GM20431 (cell line): Measurements from ENCODE around the gene MED13L.
"Not testable (repeated sequence)": the region's sequence is repeated elsewhere in the genome, so short reads cannot be mapped to it uniquely, and the experiment has no call there.

Experiments
- in situ Hi-C: fragments of 300-500 bp; cut with MseI, MboI; formaldehyde crosslinking; loops from one replicate; pipeline ENCODE4 v1.15.0; 2020; ENCODE audit warnings: low sequenced_read_pairs; ENCODE audit not compliant: unreplicated experiment

MED13L gene

DNA sequence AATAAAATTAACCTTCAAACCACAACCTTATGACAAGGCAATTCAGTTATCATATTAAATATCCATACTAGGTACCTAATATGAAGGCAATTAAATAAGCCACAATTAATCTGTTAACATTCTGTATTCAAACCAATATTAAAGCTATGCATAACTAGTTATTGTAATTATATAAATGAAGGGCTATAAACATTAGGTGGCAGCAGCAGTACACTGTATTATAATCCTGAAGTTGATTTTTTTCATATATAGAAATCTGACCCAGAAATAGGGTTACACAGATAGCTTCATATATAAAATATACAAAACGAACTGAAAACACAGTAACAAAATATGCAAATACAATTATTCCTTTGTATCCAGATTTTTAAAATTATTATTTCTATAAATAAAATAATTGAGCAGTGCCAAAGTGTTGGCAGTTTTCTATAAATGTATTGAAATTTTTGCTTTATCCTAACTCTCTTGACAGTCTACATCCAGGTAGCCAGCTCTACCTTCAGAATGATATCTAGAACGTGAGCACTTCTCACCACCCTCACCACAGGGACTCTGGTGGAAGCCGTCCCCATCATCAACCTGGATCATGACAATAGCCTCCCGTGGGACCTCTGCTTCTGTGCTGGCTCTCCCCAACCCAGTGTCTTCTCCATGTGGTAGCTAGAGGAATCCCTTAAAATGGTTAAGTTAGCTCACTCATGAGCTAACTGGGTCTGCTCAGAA is 136.2 kb downstream of the MED13L start:
- in situ Hi-C loops, result no loop called here

DNA sequence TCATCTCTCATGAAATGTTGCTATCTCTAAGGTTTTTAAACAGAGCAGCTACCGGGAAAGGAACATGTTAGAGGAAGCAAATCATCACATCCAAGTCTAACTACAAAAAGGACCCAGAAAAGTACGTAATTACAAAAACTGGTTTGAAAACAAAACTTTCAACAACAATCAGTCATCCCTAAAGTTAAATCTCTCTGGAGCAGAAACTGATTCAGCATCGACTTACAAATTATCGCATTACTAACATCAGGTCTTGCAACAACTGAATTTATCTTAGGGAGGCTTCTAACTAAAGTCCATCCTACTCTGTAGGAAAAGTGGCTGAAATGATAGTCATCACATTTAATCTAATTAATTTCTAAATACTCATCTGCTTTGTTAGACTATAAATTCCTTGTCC is 137.0 kb downstream of the MED13L start:
- in situ Hi-C loops, result no loop called here

DNA sequence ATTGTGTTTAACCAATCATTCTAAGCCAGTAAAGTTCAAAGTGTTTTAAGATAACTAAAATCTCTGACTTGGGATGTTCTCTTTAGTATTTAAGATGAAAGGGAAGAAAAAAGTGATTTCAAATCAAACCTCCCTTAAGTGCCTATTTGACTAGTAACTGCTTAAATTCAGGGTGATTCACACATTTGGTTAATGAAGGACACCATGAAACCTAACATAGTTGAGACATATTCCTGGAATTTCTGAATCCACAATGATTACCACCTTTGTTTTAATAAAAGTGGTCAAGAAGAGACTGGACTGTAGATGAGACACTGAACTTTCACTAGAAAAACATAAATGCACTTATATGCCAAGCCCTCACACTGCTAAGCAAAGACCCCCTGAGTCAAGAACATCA is 138.7 kb downstream of the MED13L start:
- in situ Hi-C loops, result no loop called here

DNA sequence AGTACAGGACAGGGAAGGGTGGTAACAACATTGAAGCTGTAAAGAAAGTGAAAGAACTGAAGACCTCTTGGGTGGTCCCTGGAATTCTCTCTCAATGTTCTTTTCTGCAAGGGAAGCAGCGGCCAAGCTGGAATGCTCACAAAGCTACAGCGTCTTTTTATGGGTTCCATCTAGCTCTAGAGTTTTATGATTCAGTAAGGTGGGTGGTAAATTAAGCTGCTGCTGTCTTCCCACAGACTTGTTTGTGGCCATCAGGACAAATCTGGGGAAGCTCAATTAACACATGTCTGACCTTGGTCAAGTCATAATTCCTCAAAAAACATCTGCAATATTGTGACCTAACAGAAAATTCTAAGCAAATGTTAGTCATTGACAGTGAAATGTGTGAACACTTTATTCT is 139.1 kb downstream of the MED13L start:
- in situ Hi-C loops, result no loop called here

DNA sequence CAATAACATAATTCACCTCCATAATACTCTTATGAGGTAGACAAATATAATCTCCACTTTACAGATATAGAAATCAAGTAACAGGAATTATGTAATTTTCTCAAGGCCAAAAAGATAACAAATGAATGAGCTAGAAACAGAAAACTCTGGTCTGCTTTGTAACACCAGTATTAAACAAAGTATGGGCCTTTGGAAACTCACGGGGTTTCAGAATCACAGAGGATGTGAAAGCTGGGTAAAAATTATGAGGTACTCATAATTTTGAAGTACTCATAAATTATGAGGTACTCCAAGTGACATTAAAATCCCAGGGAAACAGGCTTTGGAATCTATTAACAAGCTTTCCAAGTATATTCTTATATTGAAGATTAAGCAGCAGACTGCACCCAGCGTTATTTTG is 140.2 kb downstream of the MED13L start:
- in situ Hi-C loops, result no loop called here

DNA sequence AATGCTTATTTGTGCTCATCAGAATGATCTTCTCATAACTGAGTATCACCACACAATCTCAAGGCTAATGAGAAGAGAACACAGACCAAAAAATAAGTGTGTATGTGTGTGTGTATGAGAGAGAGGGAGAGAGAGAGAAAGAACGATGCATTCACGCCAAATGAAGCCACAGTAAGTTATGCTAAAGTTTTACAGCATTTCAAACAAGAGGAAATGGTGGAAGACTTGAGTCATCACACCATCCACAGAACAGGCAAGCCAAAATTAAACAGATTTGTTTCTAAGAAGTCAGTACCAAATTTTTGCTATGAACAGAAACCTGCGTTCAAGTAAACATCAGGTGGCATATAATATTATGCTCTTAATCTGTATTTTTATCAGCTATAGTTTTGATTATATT is 141.2 kb downstream of the MED13L start:
- in situ Hi-C loops, result no loop called here

DNA sequence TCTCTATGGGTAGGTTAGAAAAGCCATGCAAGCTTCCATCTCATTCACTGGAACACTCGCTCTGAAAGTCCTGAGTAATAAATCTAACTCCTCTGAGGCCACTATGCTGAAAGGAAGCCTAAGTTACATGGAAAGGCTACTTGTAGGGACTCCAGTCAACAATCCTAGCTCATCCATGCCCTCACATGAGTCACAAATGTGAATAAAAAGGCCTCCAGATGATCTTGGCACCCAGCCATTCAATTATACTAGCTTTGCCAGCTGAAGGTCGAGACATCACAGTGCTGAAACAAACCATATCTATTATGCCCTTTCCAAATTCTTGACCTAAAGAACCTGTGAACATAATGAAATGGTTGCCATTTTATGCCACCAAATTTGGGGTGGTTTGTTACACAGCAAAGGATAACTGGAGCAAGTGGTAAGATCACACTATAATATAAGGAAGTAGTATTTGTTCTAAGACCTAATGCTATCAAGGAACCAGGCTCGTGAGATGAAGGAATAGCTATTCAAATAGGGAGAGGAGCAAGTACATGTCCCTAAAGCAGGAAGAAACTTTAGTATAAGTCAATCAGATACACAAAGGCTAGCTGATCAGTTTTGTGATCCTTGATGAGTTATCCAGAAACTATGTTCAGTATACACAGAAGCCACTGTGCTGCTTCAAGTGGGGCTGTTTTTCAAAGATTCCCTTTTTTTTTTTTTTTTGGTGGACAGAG is 142.1 kb downstream of the MED13L start:
- in situ Hi-C loops, result no loop called here

DNA sequence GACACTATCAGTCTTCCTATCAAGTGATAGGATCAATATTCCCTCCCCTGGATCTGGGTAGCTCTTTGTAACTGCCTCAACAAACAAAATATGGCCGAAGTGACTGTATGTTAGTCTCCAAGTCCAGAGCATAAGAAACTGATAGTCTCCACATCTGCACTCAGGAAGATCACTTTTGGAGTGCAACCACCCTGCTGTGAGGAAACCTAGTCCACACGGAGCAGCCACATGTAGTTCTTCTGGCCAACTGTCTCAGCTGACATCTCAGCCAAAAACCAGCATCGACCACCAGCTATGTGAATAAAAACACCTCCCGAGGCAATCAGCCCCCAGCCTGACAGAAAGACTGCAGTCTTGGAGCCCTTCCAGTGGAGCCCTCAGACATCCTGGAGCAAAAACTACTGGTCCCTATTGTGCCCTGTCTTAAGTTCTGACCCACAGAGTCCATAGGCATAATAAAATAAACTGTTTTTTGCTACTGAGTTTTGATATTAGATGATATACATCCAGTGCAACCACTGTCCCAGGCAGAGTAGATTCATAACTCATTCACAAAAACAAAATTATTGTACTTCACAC is 143.8 kb downstream of the MED13L start:
- in situ Hi-C loops, result no loop called here

DNA sequence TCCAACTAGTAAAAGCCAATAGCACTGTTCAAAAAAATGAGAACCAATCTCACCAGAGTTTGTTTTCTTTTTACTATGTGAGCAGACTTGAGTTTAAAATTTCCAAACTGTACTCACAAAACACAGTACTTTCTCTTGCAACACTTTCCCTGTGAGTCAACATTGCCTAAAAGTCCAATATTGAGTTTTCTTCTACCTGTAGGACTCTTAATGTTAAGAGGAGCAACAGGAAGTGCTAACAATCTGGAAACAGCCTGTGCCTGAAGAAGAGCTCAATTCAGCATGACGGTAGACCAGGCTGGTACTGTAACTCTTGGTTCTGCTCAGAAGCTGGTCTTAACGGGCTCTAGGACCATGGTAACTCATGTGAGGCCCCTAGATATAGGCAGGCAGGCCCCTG is 144.3 kb downstream of the MED13L start:
- in situ Hi-C loops, result no loop called here

DNA sequence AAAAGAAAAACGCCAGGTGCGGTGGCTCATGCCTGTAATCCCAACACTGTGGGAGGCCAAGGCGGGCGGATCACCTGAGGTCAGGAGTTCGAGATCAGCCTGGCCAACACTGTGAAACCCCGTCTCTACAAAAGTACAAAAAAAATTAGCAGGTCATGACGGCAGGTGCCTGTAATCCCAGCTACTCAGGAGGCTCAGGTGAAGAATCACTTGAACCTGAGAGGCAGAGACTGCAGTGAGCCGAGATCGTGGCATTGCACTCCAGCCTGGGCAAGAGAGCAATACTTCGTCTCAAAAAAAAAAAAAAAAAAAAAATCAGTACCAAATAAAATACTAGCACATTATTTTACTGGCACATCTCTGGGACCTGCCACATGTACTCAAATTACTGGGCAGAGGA is 145.5 kb downstream of the MED13L start:
- in situ Hi-C loops, result not testable (repeated sequence)

DNA sequence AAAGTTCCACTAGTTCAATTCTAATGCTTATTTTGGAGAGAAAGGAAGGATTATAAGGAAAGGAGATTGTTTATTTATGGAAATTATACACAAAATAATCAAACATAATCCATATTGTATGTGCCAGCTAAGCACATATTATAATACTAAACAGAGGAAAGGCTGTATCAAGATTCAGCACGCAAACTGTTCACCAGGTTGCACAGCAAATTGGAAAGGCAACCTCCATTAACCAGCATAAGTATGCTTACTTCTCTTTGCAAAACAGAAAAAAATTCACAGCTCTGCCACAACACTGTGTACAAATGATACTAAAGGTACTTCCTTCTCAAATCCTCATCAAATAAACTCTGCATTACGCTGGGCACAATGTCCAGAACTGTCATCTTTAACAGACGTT is 146.3 kb downstream of the MED13L start:
- in situ Hi-C loops, result no loop called here

DNA sequence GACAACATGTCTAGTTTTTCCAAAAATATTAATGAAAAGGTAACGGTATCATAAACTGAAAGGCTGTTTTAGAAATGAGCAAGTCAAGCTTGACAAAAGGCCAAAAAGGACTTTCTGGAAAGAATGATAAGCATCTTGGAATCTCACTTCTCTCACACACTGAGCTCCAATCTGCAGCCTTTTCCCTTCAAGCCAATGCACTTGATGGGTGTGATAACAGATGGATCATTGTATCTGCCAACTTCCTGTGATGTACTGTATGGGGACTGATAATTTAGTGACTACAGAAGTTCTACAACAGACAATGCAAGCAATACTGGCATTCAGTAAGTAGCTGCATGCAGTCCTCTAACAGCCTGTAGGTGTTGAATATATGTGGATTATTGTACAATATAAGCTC is 147.1 kb downstream of the MED13L start:
- in situ Hi-C loops, result no loop called here

DNA sequence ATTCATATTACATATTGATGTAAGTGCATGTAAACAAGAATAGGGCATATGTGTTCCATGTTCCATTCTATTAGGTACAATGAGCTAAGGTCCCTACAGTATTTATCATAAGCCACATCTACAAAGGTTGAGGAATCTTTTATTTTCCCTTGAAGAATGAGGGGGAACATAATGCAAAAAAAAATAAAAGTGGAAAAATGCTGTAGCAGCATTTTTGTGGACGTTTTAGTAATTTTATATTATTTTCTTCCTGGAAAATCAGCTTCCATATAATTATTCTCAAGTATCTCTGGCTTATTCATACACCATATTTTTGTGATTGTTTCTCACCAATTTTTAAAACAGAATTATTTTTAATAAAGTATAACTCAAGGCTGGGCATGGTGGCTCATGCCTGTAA is 148.7 kb downstream of the MED13L start:
- in situ Hi-C loops, result no loop called here

DNA sequence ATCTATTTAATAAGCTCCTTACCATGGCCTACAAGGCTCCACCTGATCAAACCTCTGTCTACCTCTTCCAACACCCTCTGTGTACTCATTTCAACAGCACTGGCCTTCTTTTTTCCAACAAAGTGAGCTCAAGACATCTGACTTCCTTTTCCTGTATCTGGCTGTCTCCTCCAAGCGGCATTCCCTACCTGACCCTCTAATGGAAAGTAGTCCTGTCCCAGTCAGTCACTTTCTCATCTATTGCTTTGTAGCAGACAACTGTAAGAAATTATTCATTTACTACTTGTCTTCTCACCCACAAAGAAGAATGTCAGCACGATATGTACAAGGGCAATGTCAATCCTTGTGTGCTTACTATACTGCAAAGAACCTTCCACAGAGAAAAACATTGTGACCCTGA is 149.6 kb downstream of the MED13L start:
- in situ Hi-C loops, result no loop called here

DNA sequence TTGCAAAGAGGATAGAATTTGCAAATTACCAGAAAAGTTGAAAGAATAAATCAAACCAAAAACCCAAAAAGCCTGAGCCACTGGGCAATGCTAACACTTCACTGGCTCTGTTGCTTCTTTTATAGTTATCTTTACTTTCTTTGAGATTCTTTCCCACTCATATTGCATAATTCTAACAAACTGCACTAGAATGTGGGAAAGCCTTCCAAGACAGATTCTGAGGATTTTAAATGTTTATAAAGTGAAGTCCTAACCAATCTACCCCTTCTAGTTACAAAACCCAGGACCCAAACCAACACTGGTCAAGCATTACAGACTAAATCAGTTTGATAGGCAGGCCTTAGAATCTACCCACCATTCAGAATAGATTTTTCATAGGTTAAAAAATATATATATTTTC is 150.9 kb downstream of the MED13L start:
- in situ Hi-C loops, result no loop called here

DNA sequence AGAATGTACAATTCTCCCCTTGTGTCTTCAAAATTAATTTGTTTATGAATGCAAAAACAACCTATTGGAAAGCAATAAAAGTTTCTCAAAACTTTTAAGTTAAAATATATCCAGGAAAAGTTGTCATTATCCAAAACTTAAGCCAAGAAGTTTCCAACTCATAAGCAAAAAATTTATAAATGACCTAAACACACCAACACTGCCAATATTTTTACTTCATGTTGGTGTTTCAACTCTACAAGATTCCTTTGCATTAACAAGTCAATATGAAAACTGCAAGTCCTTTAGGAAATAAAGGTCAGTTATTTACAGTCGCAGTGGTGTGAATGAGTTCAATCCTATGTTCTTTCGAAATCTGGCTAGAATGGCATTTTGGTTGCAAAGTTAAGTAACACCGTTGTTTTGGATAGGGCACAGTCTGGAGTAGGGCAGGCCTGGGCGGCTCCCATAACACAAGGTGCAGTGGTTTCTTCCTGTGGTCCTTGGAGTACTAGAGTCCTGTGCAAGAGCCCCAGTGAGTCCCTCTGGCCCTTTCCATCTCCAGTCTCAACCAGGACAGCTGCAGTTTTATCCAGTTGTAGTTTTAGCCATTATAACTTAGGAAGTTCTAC is 151.4 kb downstream of the MED13L start:
- in situ Hi-C loops, result no loop called here

DNA sequence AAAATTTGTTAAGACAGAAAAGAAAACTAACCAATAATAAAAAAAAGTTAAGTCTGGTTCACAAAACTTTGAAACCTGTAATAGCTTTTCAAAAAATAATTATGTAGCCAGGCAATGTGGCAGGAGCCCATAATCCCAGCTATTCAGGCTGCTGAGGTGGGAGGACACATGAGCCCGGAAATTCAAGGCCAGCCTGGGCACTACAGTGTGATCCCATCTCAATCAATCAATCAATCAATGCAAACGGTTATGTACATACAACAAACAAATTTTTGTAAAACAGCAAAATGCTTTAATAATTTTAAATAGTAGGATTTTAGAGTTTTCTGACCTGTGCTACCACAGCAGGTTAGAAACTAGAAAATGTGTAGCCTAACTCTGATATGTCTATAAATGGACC is 152.4 kb downstream of the MED13L start:
- in situ Hi-C loops, result no loop called here

DNA sequence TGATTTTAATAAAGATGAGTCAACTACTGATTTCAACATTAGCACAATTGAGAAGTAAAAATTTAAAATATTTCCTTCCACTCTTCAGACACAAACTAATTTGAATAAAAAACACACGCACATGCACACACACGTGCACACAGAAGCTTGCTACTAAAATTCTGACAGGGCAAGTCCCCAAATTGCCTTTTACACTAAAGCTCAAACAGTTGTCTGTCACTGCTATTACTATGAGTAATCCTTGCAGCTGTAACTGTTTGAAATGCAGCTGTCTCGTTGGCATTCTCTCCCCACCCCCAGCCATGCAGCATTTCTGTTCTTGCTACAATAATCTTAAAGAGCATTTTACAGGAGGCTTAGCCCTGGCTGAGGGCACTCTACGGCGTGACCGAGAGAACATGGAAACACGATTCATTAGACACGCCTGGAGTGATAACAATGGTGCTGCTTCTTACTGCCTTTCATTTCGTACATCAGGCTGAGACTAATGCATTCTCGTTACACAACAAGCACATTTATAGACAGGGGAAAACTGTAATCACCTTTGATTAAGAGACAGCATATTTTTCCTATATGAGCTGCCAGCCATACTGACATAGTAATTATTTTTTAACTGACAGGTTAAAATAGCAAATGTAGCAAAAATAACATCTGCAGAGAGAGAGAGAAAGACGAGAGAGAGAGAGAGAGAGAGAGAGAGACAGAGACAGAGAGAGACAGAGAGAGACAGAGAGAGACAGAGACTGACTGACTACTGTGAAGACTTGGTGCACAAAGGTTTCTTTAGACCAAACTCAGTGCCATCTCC is 153.8 kb downstream of the MED13L start:
- in situ Hi-C loops, result no loop called here

DNA sequence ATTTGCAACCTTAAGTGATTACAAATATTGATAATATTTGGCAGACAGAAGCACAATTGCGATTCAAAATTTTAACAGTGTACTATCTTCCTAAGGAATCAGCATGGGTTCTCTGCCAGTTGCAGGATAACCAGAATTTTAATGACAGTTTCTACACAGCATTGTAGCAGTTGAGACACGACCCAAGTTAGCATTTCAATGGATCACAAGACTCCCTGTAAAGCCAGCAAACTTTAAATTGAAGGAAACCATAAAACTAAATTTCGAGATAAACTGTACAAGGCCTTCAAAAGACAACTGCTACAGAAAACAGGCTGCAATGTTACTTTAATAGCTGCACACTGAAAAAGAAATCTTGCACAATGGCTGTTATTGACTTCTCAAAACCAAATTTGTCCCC is 154.9 kb downstream of the MED13L start:
- in situ Hi-C loops, result no loop called here

DNA sequence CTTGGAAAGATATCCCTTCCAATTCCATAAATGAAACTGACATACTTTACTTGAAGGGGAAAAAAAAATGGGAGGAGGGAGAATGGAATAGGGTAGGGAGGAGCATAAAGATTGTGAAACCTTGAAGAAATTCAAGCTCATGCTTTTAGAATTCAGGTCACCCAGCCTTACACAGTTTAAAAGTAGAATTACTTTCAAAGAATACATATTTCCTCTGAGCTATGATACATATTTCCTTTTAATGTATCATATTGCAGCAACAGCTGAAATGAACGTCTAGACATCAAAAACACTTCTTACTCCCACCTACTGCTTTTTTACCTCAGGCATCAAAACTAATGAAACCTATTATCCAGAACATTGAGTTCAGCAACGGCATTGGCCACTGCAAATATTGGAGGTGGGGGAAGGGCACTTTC is 156.0 kb downstream of the MED13L start:
- in situ Hi-C loops, result no loop called here
